HG02759 (cell line): ENCODE results near the gene CDK5RAP2.

Experiments
- ATAC-seq: cut with Tn5 transposase; IDR thresholded peaks from one replicate; pipeline ENCODE4 v1.9.1; 2021; ENCODE audit warnings: mild to moderate bottlenecking, moderate library complexity; ENCODE audit not compliant: unreplicated experiment

Gene CDK5RAP2

DNA sequence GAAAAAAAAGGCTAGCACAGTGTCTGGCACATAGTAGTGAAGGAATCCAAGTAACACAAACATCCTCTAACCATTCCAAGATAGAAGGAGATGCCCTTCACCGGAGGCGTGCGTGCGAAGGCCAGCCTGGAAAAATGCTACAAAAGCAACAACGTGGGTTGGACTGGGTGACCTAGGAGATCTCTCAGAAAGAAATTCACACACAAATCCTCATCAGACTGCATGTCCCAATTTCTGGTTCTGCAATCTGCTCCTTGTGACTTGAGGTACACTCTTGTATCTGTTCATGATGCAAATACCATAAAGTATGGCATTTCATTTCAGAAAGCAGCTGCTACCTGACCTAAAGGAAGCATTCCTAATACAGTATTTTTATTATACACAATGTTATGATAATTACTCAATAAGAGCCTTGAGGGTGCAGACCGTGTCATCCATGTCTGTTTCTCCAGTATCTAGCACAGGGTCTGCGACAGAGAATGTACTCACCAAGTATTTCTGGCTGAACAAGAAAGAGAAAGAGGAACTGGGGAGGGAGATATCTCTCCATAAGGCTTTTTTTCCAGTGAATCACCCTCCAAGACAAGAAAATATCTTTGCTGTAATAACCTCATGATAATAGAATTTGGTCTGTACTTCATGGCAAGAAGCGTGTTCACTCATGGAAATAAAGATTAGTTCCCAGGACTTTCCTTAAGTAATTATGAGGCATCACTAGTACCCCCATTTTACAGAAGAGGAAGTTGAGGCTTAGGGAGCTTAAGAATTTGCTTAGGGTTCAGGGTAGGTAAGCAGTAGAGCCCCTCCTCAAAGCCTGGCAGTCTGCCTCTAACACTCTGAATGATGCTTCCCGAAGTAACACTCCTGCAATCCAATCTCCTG is 138.3 kb downstream of the CDK5RAP2 start:
- ATAC-seq: no peak

DNA sequence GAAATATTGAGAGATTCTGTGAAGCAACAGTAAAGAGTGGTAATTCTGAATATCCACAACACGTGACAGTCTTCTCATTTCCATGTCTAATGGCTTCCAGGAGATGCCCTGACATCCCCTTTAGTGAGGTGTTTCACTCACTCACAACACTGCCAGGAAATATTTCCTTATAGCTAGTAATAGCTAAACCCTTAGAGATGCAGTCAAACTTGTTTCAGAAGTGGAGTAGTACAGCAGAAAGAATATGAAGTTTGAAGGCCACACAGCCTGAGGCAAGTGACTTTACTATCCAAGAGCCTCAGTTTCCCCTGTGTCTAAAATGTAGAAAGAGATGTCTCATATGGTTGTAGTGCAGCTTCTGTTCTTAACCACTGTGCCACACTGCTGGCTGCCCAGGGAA is 139.2 kb downstream of the CDK5RAP2 start:
- no peak for ATAC-seq

DNA sequence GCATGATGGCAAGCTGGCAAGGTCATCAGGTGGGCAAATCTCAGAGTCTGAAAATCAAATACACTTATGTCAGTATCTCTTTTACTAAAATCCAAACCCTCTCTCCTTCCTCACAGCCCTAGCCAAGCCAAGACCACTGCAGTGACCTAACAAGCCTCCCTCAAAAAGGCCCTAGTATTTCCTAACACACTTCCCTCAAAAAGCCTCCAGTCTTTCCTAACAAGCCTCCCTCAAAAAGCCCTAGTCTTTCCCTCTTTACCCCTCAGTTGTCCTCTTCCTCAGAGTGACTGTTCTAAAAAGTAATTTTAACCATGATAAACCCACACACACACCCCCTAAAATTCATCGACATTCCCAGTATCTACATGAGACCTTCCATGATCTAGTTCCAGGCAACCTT is 140.0 kb downstream of the CDK5RAP2 start:
- no peak for ATAC-seq

DNA sequence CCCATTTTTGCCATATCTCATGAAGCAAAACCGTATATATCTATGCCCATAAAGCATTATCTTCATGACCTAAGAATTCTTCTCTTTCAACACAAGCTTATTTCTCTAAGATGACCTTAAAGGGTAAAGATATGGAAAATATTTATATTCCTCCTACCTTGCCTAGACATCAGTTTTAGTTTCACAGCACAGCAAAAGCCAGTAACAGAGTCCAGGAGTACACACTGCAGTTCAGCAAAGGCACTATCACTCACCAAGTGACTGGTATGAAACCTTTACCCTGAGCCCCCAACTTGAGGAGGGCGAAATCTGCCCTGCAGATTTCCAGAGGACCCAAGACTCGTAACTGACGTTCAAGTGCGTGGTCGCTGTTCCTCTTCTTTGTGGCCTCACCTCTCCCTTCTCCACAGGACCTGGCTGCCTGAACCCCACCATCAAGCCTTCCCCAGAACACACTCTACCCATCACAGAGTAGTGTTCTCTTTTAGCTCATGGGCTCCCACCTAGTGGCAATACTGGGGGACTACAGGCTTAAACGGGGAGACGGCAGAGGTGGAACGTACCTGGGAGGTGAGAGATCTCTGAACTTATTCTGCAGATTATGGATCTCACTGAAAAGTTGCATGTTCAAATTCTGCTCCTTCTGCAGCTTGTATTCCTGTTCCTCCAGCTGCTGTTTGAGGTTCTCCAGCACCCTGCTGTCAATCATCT is 141.0 kb downstream of the CDK5RAP2 start:
- peak; percentile 60 for ATAC-seq

DNA sequence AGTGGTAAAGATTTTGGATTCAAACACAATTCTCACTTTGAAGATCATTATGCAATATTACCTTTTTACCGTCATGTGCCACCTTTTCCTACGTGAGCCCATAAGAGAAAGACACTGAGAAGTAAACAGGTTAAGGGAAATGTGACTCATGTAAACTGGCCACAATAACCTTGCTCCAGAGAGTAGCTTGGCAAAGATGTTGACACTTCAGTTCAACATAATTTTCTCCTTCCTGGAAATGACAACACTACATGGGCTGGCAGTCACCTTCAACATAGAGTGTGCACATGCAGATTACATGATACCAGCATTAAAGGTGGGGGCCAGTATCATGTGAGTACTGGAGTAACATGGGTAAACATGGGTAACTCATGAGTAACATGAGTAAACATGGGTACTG is 141.9 kb downstream of the CDK5RAP2 start:
- no peak for ATAC-seq

DNA sequence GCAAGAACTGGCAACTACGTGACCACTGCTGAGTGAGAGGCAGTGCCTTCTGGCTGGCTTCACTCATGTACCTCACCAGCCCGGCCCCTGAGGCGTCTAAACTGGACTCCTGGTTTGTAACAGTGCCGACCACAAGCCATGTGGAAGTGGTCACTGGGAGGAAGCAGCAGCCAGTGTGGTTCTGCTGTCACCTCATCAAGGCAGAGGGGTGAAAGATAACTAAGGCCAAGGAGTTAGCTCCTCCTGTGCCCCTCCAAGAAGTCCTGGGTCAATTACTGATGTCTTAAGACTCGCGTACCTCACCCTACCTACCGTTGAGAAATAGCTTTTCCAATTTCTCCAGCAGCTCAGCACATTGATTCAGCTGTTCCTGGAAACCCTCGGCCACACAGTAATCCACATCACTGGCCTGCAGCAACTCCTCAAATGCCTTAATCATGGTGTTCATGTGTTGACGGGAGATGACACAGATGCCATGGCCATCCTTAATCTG is 142.9 kb downstream of the CDK5RAP2 start:
- ATAC-seq: no peak

DNA sequence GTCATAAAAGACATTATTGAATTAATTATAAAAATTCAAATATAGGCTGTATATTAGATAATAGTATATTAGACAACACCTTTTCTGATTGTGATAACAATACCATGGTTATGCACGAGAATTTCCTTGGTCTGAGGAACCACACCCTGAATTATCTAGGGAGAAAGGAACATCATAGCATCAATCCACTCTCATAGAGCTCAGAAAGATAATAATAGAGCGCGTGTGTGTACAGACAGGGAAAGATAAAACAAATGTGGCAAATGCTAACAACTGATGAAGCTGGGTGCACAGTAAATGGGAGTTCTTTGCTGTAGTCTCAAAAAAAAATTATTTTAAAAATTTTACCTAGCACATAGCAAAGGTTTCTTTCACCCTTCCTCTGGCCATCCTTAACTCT is 143.5 kb downstream of the CDK5RAP2 start:
- ATAC-seq: no peak

DNA sequence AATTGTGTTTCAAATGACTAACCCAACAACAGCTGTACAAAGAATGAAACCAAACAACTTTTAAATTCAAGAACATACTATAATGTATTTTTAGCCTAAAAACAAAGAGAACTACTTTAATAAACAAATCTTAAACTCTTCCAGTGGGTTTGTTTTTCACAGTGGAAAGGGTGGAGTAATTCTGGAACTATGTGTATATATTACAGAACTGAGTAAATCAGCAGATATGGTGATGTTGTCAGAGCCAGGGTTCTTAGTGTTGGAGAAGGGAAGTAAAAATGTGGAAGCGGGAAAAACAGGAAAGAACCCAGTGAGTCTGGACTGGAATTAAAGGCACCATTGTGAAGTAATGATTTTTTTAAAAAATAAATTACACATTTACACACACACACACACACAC is 144.9 kb downstream of the CDK5RAP2 start:
- no peak for ATAC-seq

DNA sequence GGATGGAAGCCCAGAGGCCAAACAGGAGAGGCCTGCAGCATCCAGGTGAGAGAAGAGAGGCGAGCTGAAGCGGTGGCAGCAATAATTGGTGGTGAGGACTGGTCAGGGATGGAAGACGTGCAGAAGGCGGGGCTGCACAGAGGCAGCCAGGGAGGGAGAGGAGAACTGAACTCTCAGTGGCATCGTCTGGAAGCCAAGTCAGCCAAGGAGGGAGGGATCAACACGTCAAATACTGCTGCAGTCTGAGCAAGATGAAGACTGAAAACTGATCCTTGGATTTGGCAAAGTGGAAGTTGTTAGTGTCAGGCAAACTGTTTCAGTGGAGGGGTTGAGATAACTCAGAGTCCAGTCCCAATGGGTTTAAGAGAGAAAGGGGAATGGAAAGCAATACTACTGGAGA is 145.4 kb downstream of the CDK5RAP2 start:
- ATAC-seq: no peak

DNA sequence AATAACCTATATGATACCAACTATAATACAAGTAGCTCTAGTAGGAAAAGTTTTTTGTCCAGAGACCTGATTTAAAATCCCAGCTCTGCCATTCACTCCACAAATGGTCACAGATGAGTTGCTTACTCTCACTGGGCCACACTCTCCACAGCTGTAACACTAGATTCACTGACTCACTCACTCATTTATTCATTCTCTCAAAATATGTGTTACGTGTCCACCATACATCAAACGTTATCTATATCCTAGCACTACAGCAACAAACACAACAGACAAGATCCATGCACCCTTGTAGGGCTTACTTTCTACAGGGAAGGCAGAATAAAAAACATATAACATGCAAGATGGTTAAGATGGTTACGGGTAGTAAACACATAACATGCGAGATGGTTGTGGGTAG is 146.3 kb downstream of the CDK5RAP2 start:
- ATAC-seq: no peak

DNA sequence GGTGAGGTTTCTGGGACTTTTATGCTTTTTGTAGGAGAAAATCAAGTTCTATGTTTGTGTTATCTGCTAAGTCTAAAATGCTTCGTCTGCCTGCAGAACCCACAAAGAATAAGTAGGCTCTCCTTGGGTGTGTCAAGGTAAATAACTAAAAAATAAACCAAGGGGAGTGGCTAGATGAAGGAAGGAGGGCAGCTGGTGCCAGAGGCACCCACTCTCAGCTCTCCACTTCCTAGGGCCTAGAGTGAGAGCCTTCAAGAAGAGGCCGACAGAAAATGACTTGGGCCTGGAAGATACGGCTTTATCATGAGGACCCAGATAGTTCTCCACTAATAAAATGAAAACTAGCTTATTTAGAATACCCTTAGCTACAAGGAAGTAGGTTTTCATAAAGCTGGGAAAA is 147.4 kb downstream of the CDK5RAP2 start:
- no peak for ATAC-seq

DNA sequence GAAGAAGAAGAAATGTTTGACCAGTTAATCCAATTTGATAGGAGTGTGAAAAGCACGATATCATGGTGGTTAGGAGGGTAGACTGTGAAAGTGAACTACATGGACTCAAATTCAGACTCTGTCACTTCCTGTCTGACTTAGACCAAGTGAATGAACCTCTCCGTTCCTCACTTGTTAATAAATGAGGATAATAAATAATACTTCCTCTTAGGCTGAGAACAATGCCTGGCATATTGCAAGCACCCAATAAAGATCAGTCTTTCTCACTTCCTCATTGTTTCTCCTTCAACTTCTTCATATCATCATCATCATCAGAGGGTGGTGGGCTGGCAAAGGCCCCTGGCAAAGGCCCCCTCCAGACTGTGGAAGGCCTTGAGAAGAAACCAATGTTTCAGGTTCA is 148.7 kb downstream of the CDK5RAP2 start:
- ATAC-seq: no peak

DNA sequence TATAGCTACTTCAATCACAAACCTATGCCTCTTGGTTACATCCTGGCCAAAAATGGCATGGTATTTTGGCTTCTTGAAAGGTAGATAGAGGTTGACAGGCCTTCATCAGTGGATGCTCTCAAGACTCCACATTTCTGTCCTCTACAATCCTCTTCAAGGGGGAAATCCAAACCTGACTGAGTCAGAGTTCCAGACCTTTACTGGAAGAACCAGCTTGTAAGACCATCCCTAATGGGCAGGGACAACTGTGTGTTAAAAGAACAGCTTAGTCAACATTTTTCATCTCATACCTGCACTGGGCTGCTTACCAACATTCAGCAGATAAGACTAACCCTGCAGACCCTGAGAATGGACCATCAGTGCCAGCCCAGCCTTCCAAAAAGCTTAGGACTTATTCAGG is 155.7 kb downstream of the CDK5RAP2 start:
- ATAC-seq: no peak

DNA sequence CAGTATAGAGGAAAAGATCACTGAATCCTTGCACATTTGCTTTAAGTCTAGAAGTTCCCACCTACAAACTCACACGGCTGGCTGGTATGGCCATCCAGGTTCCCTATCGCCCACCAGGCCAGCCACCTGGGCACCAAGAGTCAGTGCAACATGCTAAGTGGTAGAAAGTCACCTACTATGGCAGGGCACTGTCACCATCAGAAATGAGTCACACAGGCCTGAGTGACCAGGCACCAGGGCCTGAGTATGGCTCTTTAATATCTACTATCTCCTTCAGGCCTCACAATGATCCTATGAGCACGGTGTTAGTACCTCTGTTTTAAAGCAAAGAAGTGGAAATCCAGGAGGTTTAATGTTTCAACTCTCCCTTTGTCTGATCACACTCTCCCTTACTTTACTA is 156.2 kb downstream of the CDK5RAP2 start:
- no peak for ATAC-seq

DNA sequence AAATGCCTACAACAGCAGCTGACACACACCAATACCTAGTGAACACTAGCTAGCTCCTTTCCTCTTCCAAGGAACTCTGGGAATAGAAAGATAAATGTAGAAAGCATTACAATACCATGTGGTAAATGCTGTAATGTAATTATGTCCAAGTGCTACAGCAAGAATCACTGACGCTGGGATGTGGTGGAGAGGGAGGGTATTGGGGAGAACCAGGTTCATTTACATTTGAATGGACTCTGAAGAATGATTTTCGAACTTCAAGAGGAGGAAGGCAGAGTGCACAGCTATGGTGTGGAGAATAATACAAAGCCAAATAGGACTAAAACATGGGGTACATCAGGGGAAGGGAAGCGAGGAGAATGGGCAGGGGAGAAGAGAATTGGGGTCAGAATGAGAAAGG is 158.0 kb downstream of the CDK5RAP2 start:
- no peak for ATAC-seq

DNA sequence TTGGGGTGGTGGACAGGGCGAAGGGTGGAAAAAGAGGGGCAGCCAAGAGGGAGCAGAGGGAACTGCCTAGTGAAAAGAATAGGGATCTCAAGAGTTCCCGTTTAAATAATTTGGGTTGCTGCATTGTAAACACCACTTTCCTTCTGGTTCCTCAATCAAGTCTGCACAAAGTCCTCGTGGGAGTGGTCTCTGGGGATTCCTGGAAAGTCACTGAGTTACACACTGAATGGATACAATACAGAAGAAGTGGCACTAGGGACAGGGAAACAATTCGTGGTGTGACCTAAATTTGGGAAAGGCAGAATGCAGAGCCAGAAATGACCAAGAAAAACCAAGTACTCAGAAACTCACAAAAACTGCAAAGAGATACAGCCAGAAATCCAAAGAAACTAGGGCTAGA is 161.7 kb downstream of the CDK5RAP2 start:
- ATAC-seq: no peak

DNA sequence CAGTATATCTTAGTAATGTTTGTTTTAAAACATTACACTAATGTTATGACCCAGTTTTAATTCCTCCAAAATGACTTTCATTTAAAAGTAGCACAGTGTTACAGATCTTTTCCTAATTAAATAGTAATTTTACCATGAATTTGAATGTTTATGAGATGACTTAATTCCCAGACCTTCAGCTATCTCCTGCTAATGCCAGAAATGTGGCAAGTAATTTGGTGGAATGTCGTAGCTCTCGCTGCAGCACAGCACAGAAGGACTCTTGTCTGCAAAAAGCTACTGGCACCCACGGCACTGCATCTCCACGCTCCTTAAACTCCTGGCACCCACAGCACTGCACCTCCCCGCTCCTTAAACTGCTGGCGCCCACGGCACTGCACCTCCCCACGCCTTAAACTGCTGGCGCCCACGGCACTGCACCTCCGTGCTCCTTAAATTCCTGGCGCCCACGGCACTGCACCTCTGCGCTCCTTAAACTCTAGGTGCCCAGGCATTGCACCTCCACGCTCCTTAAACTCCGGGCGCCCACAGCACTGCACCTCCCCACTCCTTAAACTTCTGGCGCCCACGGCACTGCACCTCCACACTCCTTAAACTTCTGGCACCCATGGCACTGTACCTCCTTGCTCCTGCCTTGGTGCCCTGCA is 163.1 kb downstream of the CDK5RAP2 start:
- ATAC-seq: no peak

DNA sequence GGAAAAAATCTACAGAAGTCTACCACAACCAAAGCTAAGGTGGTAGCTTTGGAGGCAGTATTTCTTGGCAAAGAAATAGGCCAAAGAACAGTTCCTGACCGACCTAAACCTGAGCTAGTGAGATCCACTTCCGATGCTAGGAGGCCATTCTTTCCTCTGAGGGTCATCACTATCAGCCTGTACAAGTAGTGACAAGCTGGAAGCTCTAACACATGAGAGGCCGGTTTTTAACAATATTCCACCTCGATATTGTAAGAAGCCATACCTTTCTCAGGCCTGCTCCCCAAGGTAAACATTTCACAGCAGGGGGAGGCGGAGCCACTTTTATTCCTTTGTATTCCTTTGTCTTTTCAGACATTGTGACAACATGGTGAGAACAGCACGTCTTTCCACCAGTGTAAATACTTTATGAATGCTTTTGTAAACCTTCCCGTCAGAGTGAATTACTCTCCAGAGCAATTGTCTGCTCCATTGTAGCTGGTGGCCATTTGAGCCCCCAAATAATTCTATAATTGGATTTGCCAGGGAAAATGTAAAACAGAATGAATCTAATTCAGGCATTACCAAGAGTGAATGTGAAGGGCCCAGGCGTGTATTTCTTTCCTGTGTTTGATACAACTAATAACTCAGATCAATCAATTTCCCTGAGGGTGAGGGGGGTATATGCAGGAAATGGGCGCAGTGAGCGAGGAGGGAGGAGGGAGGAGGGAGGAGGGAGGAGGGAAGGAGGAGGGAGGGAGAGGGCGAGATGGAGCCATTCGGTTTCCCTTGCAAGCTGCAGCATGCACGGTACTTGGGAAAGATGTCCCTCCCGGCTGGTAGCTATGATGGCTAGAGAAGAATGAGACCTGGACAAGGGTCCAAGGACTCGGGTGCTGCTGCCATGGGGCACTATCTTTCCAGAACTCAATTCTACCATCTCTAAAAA is 166.6 kb downstream of the CDK5RAP2 start:
- no peak for ATAC-seq

DNA sequence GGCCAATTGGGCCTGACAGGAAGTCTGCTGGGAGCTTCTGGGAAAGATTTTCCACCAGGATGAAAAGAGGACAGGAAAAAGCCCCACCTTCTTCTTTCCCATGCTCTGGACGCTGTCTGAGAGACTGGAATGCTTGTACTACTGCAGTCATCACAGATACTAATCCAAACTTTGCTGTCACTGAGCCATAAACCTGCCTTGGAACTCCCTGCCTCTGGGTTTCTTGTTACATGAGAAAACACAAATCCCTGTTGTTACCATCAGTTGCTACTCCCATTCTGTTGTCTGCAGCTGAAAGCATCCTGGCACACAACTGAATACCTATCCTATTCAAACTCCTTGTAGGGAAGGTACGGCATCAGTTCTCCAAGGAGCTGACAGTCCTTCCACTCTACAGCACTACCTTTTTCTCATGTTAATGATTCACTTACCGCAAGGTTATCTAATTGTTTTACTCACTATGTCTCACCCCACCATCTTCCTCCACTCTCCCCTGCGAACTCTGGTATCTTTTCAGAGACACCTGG is 167.5 kb downstream of the CDK5RAP2 start:
- ATAC-seq: no peak

DNA sequence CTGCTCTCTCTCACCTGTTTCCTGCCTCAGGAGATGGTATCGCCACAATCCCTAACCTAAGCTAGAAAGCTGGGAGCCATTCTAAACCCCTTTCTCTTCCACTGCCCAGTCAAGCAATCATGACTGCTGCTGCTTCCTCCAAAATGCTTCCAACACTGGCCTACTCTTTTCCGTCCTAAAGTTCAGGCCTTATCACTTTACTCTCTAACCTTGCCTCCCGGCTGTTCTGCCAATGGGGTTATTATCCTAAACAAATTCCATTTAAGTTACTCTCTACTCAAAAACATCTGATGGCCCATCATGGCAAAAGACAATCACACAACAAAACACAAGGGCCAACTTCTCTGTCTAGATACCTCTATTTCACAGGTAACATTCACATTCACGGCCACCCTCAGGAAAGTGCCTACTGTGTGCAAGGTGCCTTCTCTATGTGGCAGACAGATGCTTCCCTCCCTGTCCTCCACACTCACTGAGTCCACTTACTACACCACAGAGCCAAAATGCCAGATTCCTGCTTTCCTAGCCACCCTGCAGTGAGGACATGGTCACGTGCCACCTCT is 168.0 kb downstream of the CDK5RAP2 start:
- no peak for ATAC-seq
